K562 (cell line): ENCODE data around the gene APEX2. TPM values are rescaled to one million over a fixed set of nuclear protein-coding genes. Genes with fewer than 3 reads are reported as not detected.
"Not testable (repeated sequence)": the region's sequence is repeated elsewhere in the genome, so short reads cannot be mapped to it uniquely, and the experiment has no call there.

Experiments
- ATAC-seq: fragments of 200-7000 bp; cut with Tn5 transposase; 3 replicates; pipeline ENCODE4 v1.9.1; 2020; ENCODE audit warnings: moderate library complexity
- BruUV-seq: library from RNA; stranded (reverse); fragments of 400-500 nt; replicated peaks from 2 replicates; lab custom pipeline; 2021; lab: Mats Ljungman, UMichigan
- CTCF ChIA-PET: fragments of 300-600 bp; formaldehyde crosslinking; extraction: SDS; loops from one replicate; lab custom pipeline; 2021; ENCODE audit warnings: low intra/inter-chr PET ratio; lab: Yijun Ruan, JAX
- POLR2A ChIA-PET: fragments of 300-600, 350-650 bp; sonication (Branson Sonifier 250); formaldehyde crosslinking; extraction: SDS; loops from one replicate; lab custom pipeline; 2021; ENCODE audit warnings: antibody characterized with exemption, inconsistent platforms; lab: Yijun Ruan, JAX
- DNase-seq, 4 experiments: peaks; one replicate each; pipeline versions ENCODE4 v3.0.0 to v3.0.0-alpha.2; 2011 to 2018; ENCODE audit warnings: low spot score in 3 of 4, mixed read lengths in 3 of 4; ENCODE audit errors: extremely low read depth in 1 of 4
- FAIRE-seq: peaks from 2 replicates; lab custom pipeline; 2011; peaks lifted over from hg19 to GRCh38; lab: Jason Lieb, UNC
- H2AFZ ChIP-seq: 2 replicates; pipeline ENCODE4 v1.6.0; 2011; ENCODE audit warnings: low read depth, low read length, control low read depth, inconsistent platforms
- H3K27ac ChIP-seq: fragments of 200-600 bp; 3 replicates; pipeline ENCODE4 v1.8.0; 2011; ENCODE audit warnings: low read depth, mild to moderate bottlenecking, control low read depth, inconsistent platforms, low read length, moderate library complexity, mixed read lengths; ENCODE audit errors: extremely low read depth
- H3K27me3 ChIP-seq, 2 experiments: fragments of 300-600 bp in 1 of 2; 2 replicates in 1 of 2; 3 replicates in 1 of 2; pipeline versions ENCODE4 v1.6.0 to v1.8.0; 2011; ENCODE audit warnings: inconsistent platforms in 2 of 2, low read length in 2 of 2, mild to moderate bottlenecking in 1 of 2, mixed read lengths in 1 of 2, moderate library complexity in 1 of 2; ENCODE audit not compliant: control insufficient read depth in 2 of 2, insufficient read depth in 2 of 2
- H3K36me3 ChIP-seq: fragments of 300-600 bp; 3 replicates; pipeline ENCODE4 v1.8.0; 2011; ENCODE audit warnings: mild to moderate bottlenecking, low read length, inconsistent platforms; ENCODE audit not compliant: control insufficient read depth, insufficient read depth
- H3K4me1 ChIP-seq, 2 experiments: fragments of 200-600 bp in 1 of 2; replicated peaks in 1 of 2; 2 replicates in 1 of 2; 3 replicates in 1 of 2; pipeline versions ENCODE4 v1.5.1 to v1.8.0; 2011; ENCODE audit warnings: inconsistent platforms in 2 of 2, low read length in 2 of 2, mild to moderate bottlenecking in 1 of 2, mixed read lengths in 1 of 2, moderate library complexity in 1 of 2; ENCODE audit not compliant: control insufficient read depth in 2 of 2, insufficient read depth in 2 of 2
- H3K4me2 ChIP-seq: 2 replicates; pipeline ENCODE4 v1.6.1; 2011; ENCODE audit warnings: low read length, control low read depth, inconsistent platforms, mixed read lengths; ENCODE audit not compliant: insufficient read depth
- H3K4me3 ChIP-seq: fragments of 200-600 bp; sonication (generic), shearing (Covaris generic); 2 replicates; pipeline ENCODE4 v1.5.1; 2016; ENCODE audit warnings: control low read depth, inconsistent platforms
- H3K79me2 ChIP-seq: fragments of 200-600 bp; 3 replicates; pipeline ENCODE4 v1.8.0; 2011; ENCODE audit warnings: low read length, inconsistent platforms; ENCODE audit not compliant: control insufficient read depth, insufficient read depth
- H3K9ac ChIP-seq, 2 experiments: 2 replicates each; pipeline versions ENCODE4 v1.6.0 to v1.6.1; 2011; ENCODE audit warnings: low read depth in 2 of 2, low read length in 2 of 2, control low read depth in 1 of 2, inconsistent platforms in 1 of 2, mild to moderate bottlenecking in 1 of 2, mixed read lengths in 1 of 2; ENCODE audit not compliant: insufficient read depth in 1 of 2
- H3K9me1 ChIP-seq: one replicate; pipeline ENCODE4 v1.6.0; 2011; ENCODE audit warnings: inconsistent platforms, mild to moderate bottlenecking, low read length, moderate library complexity; ENCODE audit not compliant: control insufficient read depth, insufficient read depth
- H3K9me3 ChIP-seq: replicated peaks from 2 replicates; pipeline ENCODE4 v1.5.1; 2011; ENCODE audit warnings: low read depth, low read length, inconsistent platforms; ENCODE audit not compliant: control insufficient read depth, insufficient read depth
- H4K20me1 ChIP-seq: replicated peaks from 2 replicates; pipeline ENCODE4 v1.6.1; 2011; ENCODE audit warnings: low read length, inconsistent platforms, mixed read lengths; ENCODE audit not compliant: control insufficient read depth, insufficient read depth
- HIVEP1 ChIP-seq: fragments of 250-450 bp; sonication (Bioruptor Pico); IDR thresholded peaks from 2 replicates; pipeline ENCODE4 v1.4.0; 2020; ENCODE audit warnings: mild to moderate bottlenecking
- MYBL2 ChIP-seq, 2 experiments: fragments of 450-650 bp in 1 of 2; sonication (generic) in 1 of 2; formaldehyde crosslinking in 1 of 2; IDR thresholded peaks; 2 replicates each; pipeline versions ENCODE4 v1.6.1 to v1.8.1; 2017 to 2022; ENCODE audit warnings: borderline replicate concordance in 1 of 2, inconsistent platforms in 1 of 2, low read depth in 1 of 2, mild to moderate bottlenecking in 1 of 2, missing genetic modification reagents in 1 of 2, moderate library complexity in 1 of 2
- ZNF146 ChIP-seq: IDR thresholded peaks from one replicate; pipeline ENCODE4 v1.6.1; 2018; ENCODE audit warnings: missing compliant biosample characterization; ENCODE audit not compliant: unreplicated experiment
- WGBS: fragments of 100-300 bp; shearing (Covaris generic); methylation state at CpG from one replicate; pipeline ENCODE4 v1.1.6; 2016; ENCODE audit warnings: low coverage, mixed read lengths; ENCODE audit not compliant: insufficient coverage; ENCODE audit errors: missing lambda C conversion rate; 5-methylcytosine and 5-hydroxymethylcytosine counted together
- in situ Hi-C: fragments of 300-500 bp; cut with MboI; formaldehyde crosslinking; loops from 4 replicates; pipeline ENCODE4 v1.15.0; 2018; ENCODE audit warnings: inconsistent platforms, mixed read lengths
- intact Hi-C: fragments of 100-400 bp; cut with micrococcal nuclease; formaldehyde crosslinking; loops from 2 replicates; pipeline ENCODE4 v1.14.2; 2022
- polyA plus RNA-seq, 8 experiments: library from polyadenylated mRNA; depleted of rRNA in 4 of 8; stranded (reverse) in 5 of 8; unstranded in 3 of 8; fragments of >200 nt; fragmentation: Nextera tagmentation in 2 of 8; fragmentation: Illumina TruSeq in 1 of 8; extraction: Ambion mirVana in 2 of 8; extraction: Trizol in 1 of 8; gene quantifications; 2 replicates each; pipeline versions ENCODE4 v1.2.1 to v1.2.3, GENCODE V29; 2011 to 2014; ENCODE audit warnings: inconsistent platforms in 1 of 8, missing spikeins in 1 of 8
- total RNA-seq, 7 experiments: library from RNA; depleted of rRNA in 6 of 7; stranded (reverse); fragments of >200 nt in 6 of 7; fragmentation: Illumina TruSeq in 2 of 7; extraction: Trizol in 2 of 7; gene quantifications; 2 replicates each; pipeline versions ENCODE4 v1.2.1 to v1.2.3, GENCODE V29; 2011 to 2021; ENCODE audit warnings: low replicate concordance in 1 of 7
- TF ChIP-seq, protein P1 (sequence below): sonication (generic); formaldehyde crosslinking; IDR thresholded peaks from 2 replicates; pipeline ENCODE4 v1.9.0; 2022; ENCODE audit warnings: mild to moderate bottlenecking, missing genetic modification reagents

Gene APEX2
- total and polyA plus RNA-seq, 9 of the 15 experiments (the other 6 are each of a cell fraction or from before 2014, with no cell fraction given), result 9.4 to 34.2 (median 25.9) TPM

GRCh38 chrX:54980334-54980733, 19.8 kb upstream of the APEX2 start (continued):
- TF ChIP-seq MYBL2 (IDR thresholded peaks at IDR 0.05; ENCODE audit: low read depth) (no peak), MYBL2 (CRISPR knock-in tag; IDR thresholded peaks at IDR 0.05; ENCODE audit: borderline replicate concordance) (no peak), HIVEP1 (CRISPR knock-in tag) (no peak)
- TF ChIP-seq, protein P1, sequence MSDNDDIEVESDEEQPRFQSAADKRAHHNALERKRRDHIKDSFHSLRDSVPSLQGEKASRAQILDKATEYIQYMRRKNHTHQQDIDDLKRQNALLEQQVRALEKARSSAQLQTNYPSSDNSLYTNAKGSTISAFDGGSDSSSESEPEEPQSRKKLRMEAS (CRISPR knock-in tag), result no peak

DNA sequence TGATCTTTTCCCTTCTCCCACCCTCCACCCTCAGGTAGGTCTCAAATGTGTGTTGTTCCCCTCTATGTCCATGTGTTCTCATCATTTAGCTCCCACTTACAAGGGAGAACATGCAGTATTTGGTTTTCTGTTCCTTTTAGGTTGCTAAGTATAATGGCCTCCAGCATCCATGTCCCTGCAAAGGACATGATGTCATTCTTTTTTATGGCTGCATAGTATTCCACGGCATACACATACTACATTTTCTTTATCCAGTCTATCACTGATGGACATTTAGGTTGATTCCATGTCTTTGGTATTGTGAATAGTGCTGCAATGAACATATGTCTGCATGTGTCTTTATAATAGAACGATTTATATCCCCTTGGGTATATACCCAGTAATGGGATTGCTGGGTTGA, 16.9 kb upstream of the APEX2 start:
- in situ Hi-C loops, H3K27ac ChIP-seq, H3K9me1 ChIP-seq, H3K79me2 ChIP-seq, H3K27me3 ChIP-seq, H3K4me3 ChIP-seq, ATAC-seq, H3K4me1 ChIP-seq: not testable (repeated sequence)
- TF ChIP-seq ZNF146 (CRISPR knock-in tag), result peak; percentile 86
- TF ChIP-seq, all 486 proteins: peak for 1; not testable (repeated sequence) for 485
- 20% methylated on average over 2 of the region's 2 CpGs for WGBS
- DNase-seq, BruUV-seq, CTCF ChIA-PET, H2AFZ ChIP-seq, H4K20me1 ChIP-seq, H3K4me2 ChIP-seq, intact Hi-C loops, H3K9ac ChIP-seq, H3K36me3 ChIP-seq, POLR2A ChIA-PET, FAIRE-seq, H3K9me3 ChIP-seq: not testable (repeated sequence)
